Fibroblast of the conjunctiva (primary cell): Measurements from ENCODE around the gene ACSS1.

Experiments
- DNase-seq: peaks from one replicate; pipeline ENCODE4 v3.0.0-alpha.2; 2010; ENCODE audit warnings: low read depth

The ACSS1 gene

DNA sequence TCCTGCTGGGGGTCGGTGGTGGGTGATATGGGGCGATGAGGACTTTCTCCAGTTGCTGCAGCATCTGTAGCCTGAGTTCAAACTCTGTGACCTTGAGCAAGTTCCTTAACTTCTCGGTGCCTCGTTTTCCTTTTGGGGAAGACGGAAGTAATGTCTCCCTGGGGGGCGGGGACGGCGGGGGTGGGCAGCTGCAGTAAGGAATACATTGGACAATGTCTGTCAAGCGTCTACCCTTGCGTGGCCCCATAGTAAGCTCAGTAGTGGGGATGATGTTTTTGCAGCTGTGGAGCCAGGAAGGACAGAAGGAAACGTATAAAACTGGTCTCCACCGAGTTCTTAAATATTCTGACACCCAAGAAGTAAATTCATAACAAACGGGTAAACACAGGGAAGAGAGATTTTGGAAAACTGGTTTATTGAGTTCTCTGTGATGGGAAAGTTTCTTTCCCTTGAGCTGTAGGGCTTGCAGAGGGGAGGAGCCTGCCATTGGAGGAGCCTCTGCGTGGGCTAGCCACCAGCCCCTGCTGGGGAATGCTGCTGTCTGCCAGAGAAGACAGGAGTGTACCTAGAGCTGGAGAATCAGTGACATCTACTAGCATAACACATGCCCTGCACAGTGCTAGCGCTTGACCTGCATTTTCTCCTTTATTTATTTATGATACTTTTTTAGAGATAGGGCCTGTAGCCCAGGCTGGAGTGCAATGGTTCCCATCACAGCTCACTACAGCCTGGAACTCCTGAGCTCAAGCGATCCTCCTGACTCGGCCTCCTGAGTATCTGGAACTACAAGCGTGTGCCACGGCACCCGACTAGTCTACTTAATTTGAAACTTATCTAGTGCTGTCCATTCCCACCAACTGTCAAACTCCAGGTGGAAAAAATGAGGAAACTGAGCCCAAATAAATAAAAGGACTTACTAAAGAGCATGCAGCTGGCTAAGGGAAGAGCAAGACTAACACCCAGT lies 1.2 kb upstream of the ACSS1 start:
- no peak for DNase-seq

DNA sequence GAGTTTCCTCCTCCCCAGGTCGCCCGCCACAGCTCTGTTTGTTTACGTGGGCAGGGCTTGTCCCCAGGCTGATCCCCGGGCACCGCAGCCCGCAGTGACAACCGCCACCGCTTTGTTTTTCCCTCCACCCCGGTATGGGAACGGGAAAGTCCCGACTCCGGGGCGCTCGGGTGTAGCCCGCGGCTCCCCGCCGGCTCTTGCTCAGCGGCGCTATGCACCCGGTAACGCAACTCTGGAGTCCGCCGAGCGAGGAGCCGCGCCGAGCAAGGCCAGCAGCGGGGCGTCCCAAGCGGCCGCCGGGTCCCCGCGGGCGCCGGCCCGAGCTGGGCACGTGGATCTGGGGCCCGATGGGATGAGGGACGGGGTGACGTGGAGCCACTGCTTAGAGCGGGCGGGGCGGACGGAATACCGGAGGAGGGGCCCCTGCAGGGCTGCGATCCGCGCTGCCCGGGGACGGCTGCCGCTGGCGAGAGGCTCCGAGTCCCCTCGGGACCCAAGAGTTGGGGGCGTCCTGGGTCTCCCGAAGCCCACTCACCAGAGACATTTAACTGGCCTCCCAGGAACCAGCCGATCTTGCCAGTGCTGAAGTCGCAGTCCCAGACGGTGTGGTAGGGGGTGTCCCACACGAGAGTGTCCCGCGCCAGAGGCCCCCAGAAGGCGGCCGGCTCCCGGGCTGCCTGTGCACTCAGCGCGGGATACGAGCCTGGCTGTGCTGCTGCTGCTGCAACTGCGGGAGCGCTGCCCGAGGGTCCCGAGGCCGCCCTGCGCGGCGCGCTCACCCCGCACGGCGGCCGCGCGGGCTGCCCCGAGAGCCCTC lies 497 bp downstream of the ACSS1 start:
- DNase-seq = no peak

- DNase-seq = no peak
Measured at GRCh38 chr20:25056690-25057233, 1.2 kb downstream of the ACSS1 start.

DNA sequence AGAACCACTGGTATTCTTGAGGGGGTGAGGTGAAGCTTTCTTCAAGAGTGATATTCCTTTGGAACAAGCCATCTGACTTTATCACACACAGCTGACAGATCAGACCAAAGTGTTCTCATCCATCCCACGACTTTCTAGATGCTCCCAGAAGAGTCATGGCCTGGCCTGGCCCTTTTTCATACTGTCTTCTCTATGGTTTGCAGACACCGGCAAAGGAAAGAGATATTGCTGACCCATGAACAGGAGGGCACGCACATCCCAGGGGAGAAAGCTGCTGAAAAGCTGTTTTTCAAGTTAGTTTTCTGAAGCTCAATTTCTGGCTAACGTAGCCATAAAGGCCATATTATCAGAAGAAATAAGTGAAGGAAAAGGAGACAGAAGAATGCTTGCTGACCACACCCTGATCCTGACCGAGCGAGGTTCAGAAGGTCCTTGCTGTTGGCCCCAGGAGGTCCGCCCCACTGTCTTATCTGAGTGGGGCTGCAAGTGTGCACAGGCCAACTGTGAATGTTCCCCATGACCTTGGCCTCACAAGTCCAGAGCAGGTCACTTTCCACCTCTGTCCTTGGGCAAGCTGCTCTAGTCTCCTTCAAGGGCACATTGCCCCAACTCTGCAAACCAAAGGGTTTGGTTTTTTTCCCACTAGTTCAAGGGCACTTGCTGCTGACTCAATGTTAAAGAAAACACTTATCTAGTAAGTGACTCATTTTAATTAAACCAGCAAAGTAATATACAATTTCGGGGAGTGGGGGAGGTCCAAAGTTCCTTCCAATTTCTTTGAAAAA lies 2.0 kb downstream of the ACSS1 start:
- no peak for DNase-seq

DNA sequence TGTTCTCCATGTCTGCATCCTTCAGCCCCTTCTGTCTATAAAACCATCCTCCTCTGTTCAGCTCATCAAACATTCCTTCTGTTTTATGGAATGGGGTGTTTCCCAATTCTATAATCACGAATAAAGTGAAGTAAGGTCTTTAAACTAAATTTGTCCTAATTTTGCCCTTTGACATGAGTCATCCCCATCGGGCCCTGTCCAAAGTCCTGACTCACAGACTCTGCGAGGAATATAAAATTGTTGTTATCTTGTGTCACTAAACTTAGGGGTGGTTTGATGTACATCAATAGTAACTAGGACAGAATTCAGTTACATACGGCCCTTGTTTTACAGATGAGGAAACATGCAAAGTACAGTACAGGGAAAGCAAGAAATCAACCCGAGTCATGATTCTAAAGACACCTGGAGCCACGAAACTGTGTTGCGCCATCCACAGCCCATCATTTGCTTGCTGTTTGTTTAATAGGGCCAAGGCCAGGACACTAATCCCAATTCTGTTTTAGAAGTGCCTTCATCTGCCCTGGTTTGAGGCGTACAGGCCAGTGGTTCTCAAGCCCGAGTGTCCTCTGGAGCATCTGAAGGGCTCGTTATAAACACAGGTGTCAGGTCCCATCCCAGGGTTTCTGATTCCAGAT lies 2.8 kb downstream of the ACSS1 start:
- no peak for DNase-seq

- no peak for DNase-seq
Measured at GRCh38 chr20:25054096-25054820, 3.7 kb downstream of the ACSS1 start.

DNA sequence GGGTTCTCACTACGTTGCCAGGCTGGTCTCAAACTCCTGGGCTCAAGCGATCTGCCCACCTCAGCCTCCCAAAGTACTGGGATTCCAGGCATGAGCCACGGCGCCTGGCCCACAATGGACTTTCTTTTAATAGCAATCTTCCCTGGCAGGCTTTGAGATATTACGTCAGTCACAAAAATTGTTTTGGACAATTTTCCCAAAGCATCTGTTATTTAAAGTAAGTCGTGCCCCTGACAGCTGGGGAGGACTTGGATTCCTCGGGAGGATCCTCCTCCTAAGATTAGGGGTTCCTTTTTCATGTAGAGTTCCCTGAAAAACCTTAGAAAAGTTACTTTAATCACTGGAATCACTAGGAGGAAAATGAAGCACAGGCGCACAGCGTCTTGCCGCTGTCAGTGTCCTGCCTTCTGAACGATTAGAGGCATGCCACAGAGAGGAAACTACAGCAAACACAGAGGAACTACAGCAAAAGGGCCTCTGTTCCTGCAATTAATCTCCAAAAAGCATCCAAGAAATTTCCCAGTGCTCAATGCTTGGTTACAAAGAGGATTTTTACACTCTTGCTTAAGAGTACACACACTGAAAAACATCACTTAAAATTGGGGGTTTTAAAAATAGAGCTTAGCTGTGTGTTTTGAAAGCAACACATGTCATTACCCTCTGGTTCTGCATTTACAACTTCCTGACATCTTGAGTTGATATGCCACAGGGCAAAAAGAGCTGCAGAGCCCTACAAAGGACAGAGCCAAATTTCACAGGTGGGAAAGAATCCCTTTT lies 4.5 kb downstream of the ACSS1 start:
- no peak for DNase-seq

- DNase-seq = no peak
Measured at GRCh38 chr20:25052255-25053194, 5.4 kb downstream of the ACSS1 start.

DNA sequence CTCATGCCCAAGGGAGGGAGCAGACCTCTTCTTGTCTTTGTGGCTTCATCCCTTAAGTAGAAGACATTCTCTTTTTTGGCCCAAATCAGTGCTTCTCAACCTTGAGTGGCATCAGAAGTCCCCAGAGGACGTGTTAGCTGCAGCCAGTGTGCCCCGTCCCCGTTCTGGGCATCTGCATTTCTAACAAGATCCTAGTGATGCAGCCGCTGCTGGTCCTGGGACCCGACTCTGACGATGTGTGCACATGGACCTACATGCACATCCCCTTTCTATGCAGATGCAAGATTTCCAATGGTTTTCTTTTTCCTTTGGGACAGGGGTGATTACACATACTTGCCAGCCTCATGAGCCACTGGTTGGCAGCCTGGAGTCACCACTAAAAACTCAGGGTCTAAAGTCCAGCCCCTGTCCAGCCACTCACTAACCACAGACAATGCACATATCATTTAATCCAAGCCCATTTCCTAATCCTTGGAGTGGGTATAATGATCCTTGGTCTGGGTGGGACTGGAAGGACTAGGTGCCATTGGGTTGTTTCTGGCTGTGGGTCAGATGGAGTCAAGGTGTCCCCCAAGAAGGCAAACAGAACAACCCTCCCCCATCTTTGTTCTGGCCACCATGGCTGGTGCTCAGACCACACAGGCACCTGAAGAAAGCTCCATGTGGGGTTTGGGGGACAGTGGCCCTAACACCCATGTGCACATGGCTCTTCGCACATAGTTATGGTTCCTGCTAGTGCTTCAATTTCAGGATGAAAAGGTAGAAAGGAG lies 6.4 kb downstream of the ACSS1 start:
- DNase-seq = no peak

DNA sequence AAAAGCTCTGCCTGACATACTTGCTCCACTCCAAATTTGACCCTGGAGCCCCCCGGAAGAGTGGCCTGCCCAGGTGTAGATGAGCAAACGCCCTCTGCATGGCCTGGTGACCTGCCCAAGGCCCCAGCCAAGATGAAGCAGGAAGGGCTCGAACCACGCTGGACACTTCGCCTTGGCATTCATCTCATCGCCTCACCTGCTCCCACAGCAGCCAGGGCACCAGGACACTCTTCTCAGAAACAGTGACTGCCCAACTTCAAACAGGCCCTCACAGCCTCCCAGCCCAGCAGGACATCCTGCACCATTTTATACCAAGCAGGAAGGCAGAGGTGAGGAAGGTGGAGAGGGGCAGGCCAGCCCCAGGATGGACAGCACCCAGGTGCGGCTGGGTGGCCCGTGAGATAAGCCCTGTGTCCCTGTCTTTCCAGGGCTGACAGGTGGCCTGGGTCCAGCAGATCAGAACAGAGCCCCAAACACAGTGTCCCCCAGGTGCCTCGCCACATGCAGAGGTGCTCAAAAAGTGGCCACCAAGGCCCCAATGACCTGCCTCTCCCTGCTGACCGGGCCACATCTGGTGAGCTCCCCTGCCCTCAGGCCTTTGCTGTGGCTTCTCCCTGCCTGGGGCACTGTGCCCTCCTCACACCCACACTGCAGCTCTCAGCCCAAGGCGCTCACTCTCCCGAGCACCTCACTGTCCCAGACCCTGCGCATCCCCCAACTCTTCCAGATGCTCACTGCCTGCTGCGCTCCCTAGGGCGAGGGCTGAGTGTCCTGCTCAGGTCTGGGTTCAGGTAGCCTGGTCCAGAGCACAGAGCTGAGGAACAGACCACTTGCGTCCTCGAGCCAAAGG lies 7.2 kb downstream of the ACSS1 start:
- DNase-seq = no peak

DNA sequence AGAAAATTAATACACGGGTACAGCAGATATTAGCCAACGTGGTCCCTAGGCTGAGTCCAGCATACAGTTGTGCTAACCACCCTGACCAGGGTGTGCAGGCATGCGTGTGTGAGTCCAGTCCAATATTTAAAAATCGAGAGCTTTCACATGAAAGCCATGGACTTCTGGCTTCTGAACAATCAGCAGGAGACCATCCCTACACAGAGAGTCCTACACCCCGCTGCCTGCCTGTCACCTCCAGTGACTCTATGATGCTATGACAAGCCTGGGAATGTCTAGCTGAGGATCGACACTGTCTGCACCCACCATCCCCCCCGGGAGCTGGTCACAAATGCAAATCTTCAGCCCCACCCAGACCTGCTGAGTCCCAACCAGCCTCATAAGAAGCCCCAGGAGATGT lies 7.9 kb downstream of the ACSS1 start:
- DNase-seq = no peak

DNA sequence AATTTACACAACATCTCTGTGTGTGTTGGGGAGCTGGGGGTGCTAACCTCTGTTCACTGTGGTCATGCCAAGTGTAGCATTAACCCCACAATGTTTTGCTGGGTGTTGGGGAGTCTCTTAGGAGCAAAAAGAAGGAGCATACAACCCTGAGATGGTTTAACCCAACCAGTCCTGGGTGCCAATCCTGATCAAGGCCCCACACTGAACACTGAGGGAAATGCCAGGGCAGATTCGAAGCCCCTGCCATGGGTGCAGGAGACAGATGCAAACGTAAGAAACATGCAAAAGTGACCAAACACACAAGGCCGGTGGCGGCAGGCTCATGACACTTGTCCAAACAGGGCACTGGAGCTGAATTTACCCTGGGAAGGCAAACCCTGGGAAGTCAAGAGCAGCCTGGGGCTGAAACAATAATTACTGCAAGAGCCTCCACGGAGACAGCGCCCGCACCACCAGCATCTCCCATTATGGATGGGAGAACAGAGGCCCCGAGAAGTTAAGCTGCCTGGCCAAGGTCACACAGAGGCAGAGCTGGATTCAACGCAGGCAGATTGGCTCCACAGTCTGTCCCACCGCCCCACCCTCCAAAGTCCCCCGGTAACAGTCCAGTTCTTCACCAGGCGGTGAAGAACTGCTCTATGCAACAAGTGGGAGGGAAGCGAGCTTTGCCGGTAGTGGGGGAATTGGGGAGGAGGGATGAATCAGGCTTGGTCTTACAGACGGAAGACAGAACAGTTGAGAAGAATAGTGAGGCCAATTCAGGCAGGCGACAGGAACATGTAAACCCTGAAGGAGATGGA lies 8.5 kb downstream of the ACSS1 start:
- no peak for DNase-seq

- no peak for DNase-seq
Measured at GRCh38 chr20:25048519-25048952, 9.4 kb downstream of the ACSS1 start.

- no peak for DNase-seq
Measured at GRCh38 chr20:25047766-25048165, 10.2 kb downstream of the ACSS1 start.

GRCh38 chr20:25046736-25047666 lies 10.9 kb downstream of the ACSS1 start:
- no peak for DNase-seq
